HG03066 (cell line): Measurements from ENCODE around the gene EXOC6B.

Source experiments
- ATAC-seq: cut with Tn5 transposase; IDR thresholded peaks from one replicate; pipeline ENCODE4 v1.9.1; 2021; ENCODE audit warnings: low read depth; ENCODE audit not compliant: unreplicated experiment

The EXOC6B gene

DNA sequence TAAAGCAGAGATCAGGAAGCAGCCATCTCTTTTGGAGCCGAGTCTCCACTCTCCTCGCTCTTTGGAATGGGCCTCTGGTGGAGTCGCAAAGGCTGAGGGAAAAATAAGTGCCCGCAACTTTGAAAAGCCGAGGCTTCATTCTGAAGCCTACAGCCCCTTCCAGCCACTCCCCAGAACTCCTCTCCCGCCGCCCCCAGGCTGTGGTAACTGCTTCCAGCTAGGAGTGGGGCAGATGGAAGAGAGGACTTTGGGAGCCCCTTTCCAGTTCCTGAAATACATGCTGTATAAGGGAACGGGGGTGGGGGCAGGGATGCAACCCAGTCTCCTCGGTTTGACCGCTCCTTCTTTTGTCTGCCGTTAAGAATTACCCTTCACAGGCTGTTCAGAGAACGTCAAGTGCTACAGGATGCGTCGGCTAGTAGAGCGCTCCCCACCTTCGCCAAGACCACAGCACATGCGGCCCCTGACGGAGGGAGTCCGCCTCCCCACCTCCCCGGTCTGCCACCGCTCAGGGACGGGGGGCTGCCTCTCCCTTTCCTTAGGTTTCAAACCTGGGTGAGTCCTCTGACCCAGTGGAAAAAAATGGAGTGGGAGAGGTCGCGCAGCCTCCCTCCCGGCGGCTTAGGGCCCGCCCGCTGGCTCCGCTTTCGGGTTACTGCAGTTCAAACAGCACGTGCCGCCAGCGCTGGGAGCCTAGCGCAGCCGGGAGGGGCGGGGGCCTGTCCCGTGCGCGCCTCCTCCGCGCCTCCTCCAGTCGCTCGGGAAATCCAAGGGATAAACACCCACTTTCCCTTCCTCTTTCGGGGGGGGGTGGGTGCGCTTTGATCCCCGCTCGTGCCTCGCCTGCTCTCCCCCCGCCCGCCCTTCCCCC lies 683.0 kb downstream of the EXOC6B start:
- no peak for ATAC-seq

DNA sequence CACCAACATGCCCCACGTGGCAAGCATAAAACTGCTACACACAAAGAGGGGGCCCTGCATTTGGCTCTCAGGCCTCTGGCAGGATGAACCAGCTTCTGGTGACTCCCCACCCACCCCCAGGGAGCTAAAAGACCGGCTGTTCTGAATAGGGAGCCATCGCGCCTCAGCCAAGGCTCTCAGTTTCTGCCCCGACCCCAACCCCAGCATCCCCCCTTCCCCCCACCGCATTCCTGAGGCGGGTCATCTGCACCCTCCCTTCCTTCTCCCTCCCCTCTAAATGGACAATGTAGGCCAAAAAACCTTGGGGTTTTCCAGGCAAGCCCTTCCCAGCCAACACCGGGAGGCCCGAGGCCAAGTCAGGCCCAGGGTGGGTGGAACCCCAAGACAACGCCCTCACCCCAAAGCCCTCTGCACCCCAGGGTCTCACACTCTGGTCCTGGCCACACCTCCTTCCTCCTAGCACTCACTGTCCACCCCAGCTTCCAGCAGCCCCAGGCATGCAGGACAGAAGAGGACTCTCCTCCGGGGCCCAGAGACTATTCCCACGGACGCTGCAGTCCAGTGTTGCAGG lies 683.9 kb downstream of the EXOC6B start:
- ATAC-seq = no peak

- no peak for ATAC-seq
These were observed 684.7 kb downstream of the EXOC6B start for GRCh38 chr2:72141032-72141645.

DNA sequence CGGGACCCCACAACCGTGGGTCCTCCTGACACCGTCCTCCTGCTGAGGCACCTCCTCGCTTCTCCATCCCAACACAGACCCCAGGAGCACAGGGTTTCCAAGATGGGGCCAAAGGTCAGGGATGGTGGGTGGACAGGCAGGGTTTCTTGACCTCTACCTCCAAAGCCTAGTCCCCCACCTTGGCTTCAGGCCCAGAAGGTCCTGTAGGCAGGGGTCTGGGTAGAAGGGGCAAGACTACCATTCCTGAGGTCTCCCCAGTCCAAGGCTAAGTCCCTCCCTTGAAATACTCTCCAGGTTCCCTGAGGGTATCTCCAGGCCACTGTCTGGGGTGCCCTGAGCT lies 685.2 kb downstream of the EXOC6B start:
- ATAC-seq = no peak

- no peak for ATAC-seq
These were observed 685.8 kb downstream of the EXOC6B start for GRCh38 chr2:72139874-72140620.

- ATAC-seq = no peak
These were observed 686.4 kb downstream of the EXOC6B start for GRCh38 chr2:72139471-72139873.

- no peak for ATAC-seq
These were observed 686.9 kb downstream of the EXOC6B start for GRCh38 chr2:72138921-72139381.

DNA sequence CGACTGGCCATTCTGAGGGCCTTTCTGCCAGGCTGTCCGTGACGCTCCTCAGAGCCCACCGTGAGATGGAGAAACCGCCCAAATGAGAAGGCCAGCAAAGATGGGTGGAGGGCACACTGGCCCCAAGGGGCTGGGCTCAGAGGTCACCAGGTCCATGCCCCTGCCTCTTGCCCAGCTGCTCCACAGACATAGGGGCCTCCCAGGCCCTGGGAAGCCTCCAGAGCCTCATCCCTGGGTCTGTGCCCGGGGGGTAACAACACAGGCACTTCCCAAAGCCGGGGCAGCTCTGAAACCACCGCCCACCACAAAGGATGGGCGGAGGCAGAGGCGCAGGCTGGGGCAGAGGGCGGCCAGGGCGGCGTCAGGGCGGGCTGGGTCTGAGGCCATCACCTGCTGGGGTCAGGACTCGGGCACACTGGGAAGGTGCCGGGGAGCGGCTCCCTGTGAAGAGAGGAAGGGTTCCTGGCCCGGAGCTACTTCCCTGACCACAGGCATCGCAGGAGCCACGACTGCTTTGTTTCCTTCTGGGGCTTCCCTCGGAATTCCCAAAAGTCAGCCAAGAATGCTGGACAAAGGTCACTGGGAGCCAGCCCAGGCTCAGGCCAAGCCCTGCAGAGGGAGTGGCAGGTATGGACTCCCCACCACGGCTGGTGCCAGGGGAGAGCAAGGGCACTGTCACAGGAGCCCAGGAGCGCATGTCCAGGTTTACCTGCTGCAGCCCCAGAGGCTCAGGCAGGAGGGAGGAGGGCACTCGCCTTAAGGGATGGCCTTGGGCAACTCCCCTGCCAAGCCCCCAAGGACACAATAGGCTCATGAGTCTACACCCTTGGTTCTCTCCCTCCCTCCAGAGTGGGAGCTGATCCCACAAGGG lies 687.6 kb downstream of the EXOC6B start:
- no peak for ATAC-seq

- peak; percentile 85 for ATAC-seq
These were observed 688.3 kb downstream of the EXOC6B start for GRCh38 chr2:72137498-72138010.

GRCh38 chr2:72136933-72137497 lies 688.8 kb downstream of the EXOC6B start:
- peak; percentile 13 for ATAC-seq

- no peak for ATAC-seq
These were observed 689.5 kb downstream of the EXOC6B start for GRCh38 chr2:72136331-72136730.

DNA sequence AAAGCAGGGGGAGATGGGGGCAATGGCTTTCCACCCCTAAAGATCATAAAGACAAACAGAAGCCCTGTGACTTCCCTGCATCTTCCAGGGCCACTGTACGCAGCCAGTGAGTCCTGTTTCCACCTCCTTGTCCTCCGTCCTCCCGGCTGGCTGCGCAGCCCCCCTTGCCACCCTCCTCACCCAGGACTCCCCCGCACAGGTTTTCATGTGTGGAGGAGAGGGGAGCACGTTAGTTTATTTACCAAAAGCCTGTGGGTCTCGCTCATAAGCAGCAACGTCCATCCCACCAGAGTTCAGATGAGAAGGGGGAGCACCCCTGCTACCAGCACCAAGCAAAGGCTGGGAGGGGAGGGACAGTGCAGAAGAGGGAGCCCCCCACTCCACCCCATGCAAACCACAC lies 689.9 kb downstream of the EXOC6B start:
- no peak for ATAC-seq

- ATAC-seq = no peak
These were observed 690.6 kb downstream of the EXOC6B start for GRCh38 chr2:72134997-72135800.

- ATAC-seq = no peak
These were observed 691.3 kb downstream of the EXOC6B start for GRCh38 chr2:72134408-72134996.

- ATAC-seq = no peak
These were observed 692.0 kb downstream of the EXOC6B start for GRCh38 chr2:72133721-72134407.

DNA sequence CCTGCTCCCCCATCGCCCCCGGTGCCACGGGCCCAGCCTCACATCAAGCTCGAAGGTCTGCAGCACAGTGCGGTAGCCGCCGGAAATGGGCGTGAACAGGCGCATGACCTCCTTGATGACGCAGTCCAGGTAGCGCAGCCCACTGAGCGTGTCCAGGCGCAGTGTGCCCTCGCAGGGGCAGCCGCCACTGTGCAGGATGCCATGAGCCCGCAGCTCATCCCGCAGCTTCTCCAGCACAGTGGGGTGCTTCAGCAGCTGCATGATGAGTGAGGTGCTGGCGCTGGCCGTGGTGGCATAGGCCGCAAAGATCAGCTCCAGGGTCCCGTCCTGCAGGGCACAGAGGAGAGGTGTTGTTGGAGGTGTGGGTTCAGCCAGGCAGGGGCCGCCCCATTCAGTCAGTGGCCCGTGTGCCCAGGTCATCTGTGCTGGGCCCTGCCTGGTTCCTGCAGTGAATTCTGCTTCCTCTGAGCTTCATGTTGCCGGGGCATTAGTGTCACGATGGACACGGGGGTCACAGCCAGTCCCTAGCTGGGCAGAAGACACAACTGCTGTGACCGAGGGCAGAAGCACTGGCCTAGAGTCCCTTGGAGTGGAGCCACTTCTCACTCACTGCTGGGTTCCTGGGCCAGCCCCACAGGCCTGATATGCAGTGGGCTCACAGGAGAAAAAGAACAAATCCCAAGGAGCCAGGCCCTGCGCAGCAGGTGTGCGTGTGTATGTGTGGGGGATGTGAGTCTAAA lies 692.7 kb downstream of the EXOC6B start:
- ATAC-seq = no peak
